Breast epithelium (tissue), 3 donors: ENCODE measurements around the gene SRRM4.

Experiments
- CTCF ChIP-seq, 3 donors: fragments of 450-650 bp; IDR thresholded peaks; one replicate each; pipeline ENCODE4 v1.5.1; 2016 to 2017; ENCODE audit warnings: antibody characterized with exemption in 3 of 3, mild to moderate bottlenecking in 3 of 3, moderate library complexity in 3 of 3
- POLR2A ChIP-seq: fragments of 450-650 bp; IDR thresholded peaks from one replicate; pipeline ENCODE4 v1.6.1; 2016; ENCODE audit warnings: antibody characterized with exemption, mild to moderate bottlenecking, moderate library complexity

GRCh38 chr12:119201789-119202543 is 220.6 kb downstream of the SRRM4 start:
- TF ChIP-seq POLR2A (no peak), CTCF (IDR thresholded peaks at IDR 0.05) (no peak)
